GM12801 (cell line): ENCODE data around the gene PDE11A.

Experiments
- CTCF ChIP-seq: IDR thresholded peaks from one replicate; pipeline ENCODE4 v1.5.1; 2011; ENCODE audit warnings: control low read depth; ENCODE audit not compliant: insufficient read length; ENCODE audit errors: extremely low read depth

The PDE11A gene

GRCh38 chr2:177603768-177604167 lies 468.8 kb downstream of the PDE11A start:
- TF ChIP-seq CTCF = no peak

- no peak for TF ChIP-seq CTCF
Measured at GRCh38 chr2:177603181-177603580, 469.4 kb downstream of the PDE11A start.

- TF ChIP-seq CTCF = no peak
Measured at GRCh38 chr2:177602611-177603164, 469.9 kb downstream of the PDE11A start.

- no peak for TF ChIP-seq CTCF
Measured at GRCh38 chr2:177600917-177601316, 471.7 kb downstream of the PDE11A start.

GRCh38 chr2:177599956-177600355 lies 472.6 kb downstream of the PDE11A start:
- no peak for TF ChIP-seq CTCF

GRCh38 chr2:177599139-177599688 lies 473.4 kb downstream of the PDE11A start:
- no peak for TF ChIP-seq CTCF

- no peak for TF ChIP-seq CTCF
Measured at GRCh38 chr2:177598326-177599138, 474.0 kb downstream of the PDE11A start.
